ENCODE results near the gene TBC1D7.

DNA sequence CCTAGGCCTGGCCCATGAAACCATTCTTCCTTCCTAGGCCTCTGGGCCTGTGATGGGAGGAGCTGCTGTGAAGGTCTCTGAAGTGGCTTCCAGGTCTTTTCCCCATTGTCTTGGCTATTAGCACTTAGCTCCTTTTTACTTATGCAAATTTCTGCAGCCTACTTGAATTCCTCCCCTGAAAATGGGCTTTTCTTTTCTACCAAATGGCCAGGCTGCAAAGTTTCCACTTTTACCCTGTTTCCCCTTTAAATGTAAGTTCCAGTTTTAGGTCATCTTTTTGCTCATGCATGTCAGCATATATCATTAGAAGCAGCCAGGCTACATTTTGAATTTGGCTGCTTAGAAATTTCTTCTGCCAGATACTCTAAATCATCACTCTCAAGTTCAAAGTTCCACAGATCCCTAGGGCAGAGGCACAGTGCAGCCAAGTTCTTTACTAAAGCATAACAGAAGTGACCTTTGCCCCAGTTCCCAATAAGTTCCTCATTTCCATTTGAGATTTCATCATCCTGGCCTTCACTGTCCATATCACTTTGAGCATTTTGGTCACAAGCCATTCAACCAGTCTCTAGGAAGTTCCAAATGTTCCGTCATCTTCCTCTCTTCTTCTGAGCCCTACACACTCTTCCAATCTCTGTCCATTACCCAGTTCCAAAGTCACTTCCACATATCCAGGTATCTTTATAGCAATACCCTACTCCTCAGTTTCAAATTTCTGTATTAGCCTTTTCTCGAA is 71.9 kb downstream of the TBC1D7 start:
- TF ChIP-seq, protein P1, sequence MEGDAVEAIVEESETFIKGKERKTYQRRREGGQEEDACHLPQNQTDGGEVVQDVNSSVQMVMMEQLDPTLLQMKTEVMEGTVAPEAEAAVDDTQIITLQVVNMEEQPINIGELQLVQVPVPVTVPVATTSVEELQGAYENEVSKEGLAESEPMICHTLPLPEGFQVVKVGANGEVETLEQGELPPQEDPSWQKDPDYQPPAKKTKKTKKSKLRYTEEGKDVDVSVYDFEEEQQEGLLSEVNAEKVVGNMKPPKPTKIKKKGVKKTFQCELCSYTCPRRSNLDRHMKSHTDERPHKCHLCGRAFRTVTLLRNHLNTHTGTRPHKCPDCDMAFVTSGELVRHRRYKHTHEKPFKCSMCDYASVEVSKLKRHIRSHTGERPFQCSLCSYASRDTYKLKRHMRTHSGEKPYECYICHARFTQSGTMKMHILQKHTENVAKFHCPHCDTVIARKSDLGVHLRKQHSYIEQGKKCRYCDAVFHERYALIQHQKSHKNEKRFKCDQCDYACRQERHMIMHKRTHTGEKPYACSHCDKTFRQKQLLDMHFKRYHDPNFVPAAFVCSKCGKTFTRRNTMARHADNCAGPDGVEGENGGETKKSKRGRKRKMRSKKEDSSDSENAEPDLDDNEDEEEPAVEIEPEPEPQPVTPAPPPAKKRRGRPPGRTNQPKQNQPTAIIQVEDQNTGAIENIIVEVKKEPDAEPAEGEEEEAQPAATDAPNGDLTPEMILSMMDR (IDR thresholded peaks at IDR 0.05; ENCODE audit: low read depth, low read length, poor library complexity, severe bottlenecking), result no peak
- no peak for TF ChIP-seq EZH2phosphoT487 (IDR thresholded peaks at IDR 0.05; ENCODE audit: borderline replicate concordance, low read length)

Data from DOHH2 (cell line).